Activated B cell treated with CpG ODN at 0.5 μM for 24 hours (primary cell): ENCODE results near the gene ROBO3. TPM values are rescaled to one million over a fixed set of nuclear protein-coding genes. Genes with fewer than 3 reads are reported as not detected.

Experiments
- ATAC-seq: fragments of 200-7000 bp; cut with Tn5 transposase; one replicate; pipeline ENCODE4 v1.10.0; 2021; ENCODE audit warnings: low read depth, mild to moderate bottlenecking, moderate library complexity
- CTCF ChIA-PET: fragments of 350-600 bp; sonication (Branson Sonifier 250); formaldehyde crosslinking; loops from one replicate; lab custom pipeline; 2021; ENCODE audit warnings: antibody characterized with exemption; lab: Charles Lee
- POLR2A ChIA-PET: fragments of 350-600 bp; sonication (Branson Sonifier 250); formaldehyde crosslinking; loops from one replicate; lab custom pipeline; 2021; ENCODE audit warnings: antibody characterized with exemption; lab: Charles Lee
- DNase-seq: peaks from one replicate; pipeline ENCODE4 v3.0.0; 2022
- H3K27ac Mint-ChIP-seq: one replicate; pipeline ENCODE4 v1.8.0; 2020; ENCODE audit warnings: mixed read lengths
- H3K27me3 Mint-ChIP-seq: one replicate; pipeline ENCODE4 v1.8.0; 2021; ENCODE audit warnings: mixed read lengths
- H3K36me3 Mint-ChIP-seq: one replicate; pipeline ENCODE4 v1.8.0; 2021; ENCODE audit warnings: low read depth, mixed read lengths
- H3K4me1 Mint-ChIP-seq: one replicate; pipeline ENCODE4 v1.8.0; 2021; ENCODE audit warnings: mixed read lengths
- H3K4me3 Mint-ChIP-seq: one replicate; pipeline ENCODE4 v1.8.0; 2020; ENCODE audit warnings: mild to moderate bottlenecking, mixed read lengths
- H3K9me3 Mint-ChIP-seq: one replicate; pipeline ENCODE4 v1.8.0; 2020; ENCODE audit warnings: mixed read lengths
- CTCF ChIP-seq: fragments of 200-600 bp; IDR thresholded peaks from one replicate; pipeline ENCODE4 v1.8.0; 2022; ENCODE audit warnings: antibody characterized with exemption, mild to moderate bottlenecking
- intact Hi-C: fragments of 100-400 bp; cut with micrococcal nuclease; formaldehyde crosslinking; loops from one replicate; pipeline ENCODE4 v1.15.1; 2024
- total RNA-seq: library from RNA; stranded (reverse); gene quantifications from 2 replicates; pipeline ENCODE4 v1.2.3, GENCODE V29; 2022

Gene ROBO3
- total RNA-seq, 1 donor from 2014 or later: 1.5 TPM

GRCh38 chr11:124825876-124826275, 39.4 kb upstream of the ROBO3 start:
- Mint-ChIP-seq H3K27me3 (peaks cover 28% of the 10 kb centered on the region), H3K4me3 (no peak overlapping the region), H3K36me3 (no peaks in the 10 kb centered on the region), H3K4me1 (no peaks in the 10 kb centered on the region), H3K9me3 (no peaks in the 10 kb centered on the region), H3K27ac (no peak overlapping the region)
- intact Hi-C loops: no loop called here
- ATAC-seq (no peak), DNase-seq (no peak)
- TF ChIP-seq CTCF: no peak
- ChIA-PET POLR2A (no interaction called here), CTCF (no interaction called here)

GRCh38 chr11:124829986-124830385, 35.2 kb upstream of the ROBO3 start:
- H3K27me3 Mint-ChIP-seq: peaks cover 6% of the 10 kb centered on the region
- no peaks in the 10 kb centered on the region for H3K4me1 Mint-ChIP-seq
- CTCF ChIA-PET: no interaction called here
- H3K36me3 Mint-ChIP-seq: no peaks in the 10 kb centered on the region
- TF ChIP-seq CTCF: no peak
- ATAC-seq: no peak
- H3K9me3 Mint-ChIP-seq: no peaks in the 10 kb centered on the region
- no peak for DNase-seq
- H3K27ac Mint-ChIP-seq: no peak overlapping the region
- no peak overlapping the region for H3K4me3 Mint-ChIP-seq
- intact Hi-C loops: no loop called here
- POLR2A ChIA-PET: no interaction called here

- no peak for TF ChIP-seq CTCF
- intact Hi-C loops: no loop called here
- Mint-ChIP-seq H3K4me1 (no peaks in the 10 kb centered on the region), H3K27me3 (peaks cover 6% of the 10 kb centered on the region), H3K4me3 (no peak overlapping the region), H3K27ac (no peak overlapping the region), H3K9me3 (no peaks in the 10 kb centered on the region), H3K36me3 (no peaks in the 10 kb centered on the region)
- ChIA-PET CTCF (interaction anchor here (0.7 kb wide), 1 partner anchor 162 kb away, joined by 3 read pairs; no protein-coding TSS in a partner anchor), POLR2A (no interaction called here)
- ATAC-seq (no peak), DNase-seq (no peak)
Observed at GRCh38 chr11:124830749-124831148, 34.5 kb upstream of the ROBO3 start.

- no peak for ATAC-seq
- ChIA-PET POLR2A (no interaction called here), CTCF (no interaction called here)
- no peak for DNase-seq
- Mint-ChIP-seq H3K4me1 (peaks cover 5% of the 10 kb centered on the region), H3K27ac (no peak overlapping the region), H3K27me3 (peaks cover 12% of the 10 kb centered on the region), H3K36me3 (no peaks in the 10 kb centered on the region), H3K9me3 (no peaks in the 10 kb centered on the region), H3K4me3 (no peak overlapping the region)
- TF ChIP-seq CTCF: no peak
- intact Hi-C loops: no loop called here
Observed at GRCh38 chr11:124831897-124832296, 33.3 kb upstream of the ROBO3 start.

- Mint-ChIP-seq H3K4me1 (peaks cover 8% of the 10 kb centered on the region), H3K4me3 (no peak overlapping the region), H3K9me3 (no peaks in the 10 kb centered on the region), H3K27me3 (peaks cover 11% of the 10 kb centered on the region), H3K36me3 (no peaks in the 10 kb centered on the region), H3K27ac (no peak overlapping the region)
- ATAC-seq: no peak
- no peak for TF ChIP-seq CTCF
- intact Hi-C loops: no loop called here
- POLR2A ChIA-PET: no interaction called here
- CTCF ChIA-PET: interaction anchor here (1.9 to 2.1 kb wide), 2 partner anchors 163 to 188 kb away, joined by 5 to 13 read pairs; no protein-coding TSS in a partner anchor
- DNase-seq: no peak
Observed at GRCh38 chr11:124832571-124832970, 32.7 kb upstream of the ROBO3 start.
